Measurements from ENCODE around the gene TPK1.

DNA sequence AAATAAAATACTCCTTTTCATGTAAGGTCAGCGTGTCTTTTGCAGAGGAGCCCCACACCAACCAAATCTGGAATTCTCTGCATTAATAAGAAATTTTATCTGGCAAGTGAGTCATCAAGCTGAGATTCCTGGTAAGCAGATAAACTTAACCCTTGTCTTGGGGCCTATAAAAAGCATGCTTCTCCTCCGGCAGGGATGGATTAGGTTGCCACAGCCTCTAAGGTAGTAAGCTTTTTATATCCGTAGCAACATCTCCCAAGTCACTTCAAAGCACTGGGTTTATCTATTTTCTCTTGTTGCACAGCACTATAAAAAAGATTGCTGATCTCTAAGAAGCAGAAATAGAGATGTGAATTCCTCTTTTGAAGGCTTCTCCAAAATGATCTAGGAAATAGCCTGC, 229.6 kb downstream of the TPK1 start:
- TF ChIP-seq, protein P1, sequence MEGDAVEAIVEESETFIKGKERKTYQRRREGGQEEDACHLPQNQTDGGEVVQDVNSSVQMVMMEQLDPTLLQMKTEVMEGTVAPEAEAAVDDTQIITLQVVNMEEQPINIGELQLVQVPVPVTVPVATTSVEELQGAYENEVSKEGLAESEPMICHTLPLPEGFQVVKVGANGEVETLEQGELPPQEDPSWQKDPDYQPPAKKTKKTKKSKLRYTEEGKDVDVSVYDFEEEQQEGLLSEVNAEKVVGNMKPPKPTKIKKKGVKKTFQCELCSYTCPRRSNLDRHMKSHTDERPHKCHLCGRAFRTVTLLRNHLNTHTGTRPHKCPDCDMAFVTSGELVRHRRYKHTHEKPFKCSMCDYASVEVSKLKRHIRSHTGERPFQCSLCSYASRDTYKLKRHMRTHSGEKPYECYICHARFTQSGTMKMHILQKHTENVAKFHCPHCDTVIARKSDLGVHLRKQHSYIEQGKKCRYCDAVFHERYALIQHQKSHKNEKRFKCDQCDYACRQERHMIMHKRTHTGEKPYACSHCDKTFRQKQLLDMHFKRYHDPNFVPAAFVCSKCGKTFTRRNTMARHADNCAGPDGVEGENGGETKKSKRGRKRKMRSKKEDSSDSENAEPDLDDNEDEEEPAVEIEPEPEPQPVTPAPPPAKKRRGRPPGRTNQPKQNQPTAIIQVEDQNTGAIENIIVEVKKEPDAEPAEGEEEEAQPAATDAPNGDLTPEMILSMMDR (IDR thresholded peaks at IDR 0.05), result no peak
- no peak for TF ChIP-seq POLR2A (IDR thresholded peaks at IDR 0.05)

All from right lobe of liver (tissue), 4 donors.